ENCODE results near the gene C2CD3.
A peak's percentile ranks its signal among the peaks of the same experiment; 100 is the strongest.

C2CD3 gene
- 41.6 to 123 (median 61.4) reads per million in 9 experiments for total RNA-seq

GRCh38 chr11:74170694-74171629, at the start of gene C2CD3, which contains the start of gene PPME1:
C2CD3 (minus strand) TSS chr11:74171002; CDS start chr11:74170792, 210 bp downstream.
PPME1 (plus strand) TSS chr11:74171289; CDS start chr11:74171422, 133 bp downstream.
- H3K27ac Mint-ChIP-seq = no peak within 1 kb of the TSS
- H3K4me1 Mint-ChIP-seq (ENCODE audit: low read depth in 2 of 2) = peaks cover 2 to 9% of the 10 kb centered on the region in 2 donors
- H3K9me3 Mint-ChIP-seq = no peaks in the 10 kb centered on the region
- DNase-seq (peak; percentile 94 to 96 (median 96)), ATAC-seq (replicated peaks) (peak; percentile 95)
- H3K36me3 Mint-ChIP-seq (ENCODE audit: insufficient read depth) = peaks cover 15% of the 10 kb centered on the region
- H3K4me3 Mint-ChIP-seq = no peak within 1 kb of the TSS
- H3K27me3 Mint-ChIP-seq = no peaks in the 10 kb centered on the region

GRCh38 chr11:74220376-74220775, 49.6 kb upstream of the C2CD3 start:
- H3K27me3 Mint-ChIP-seq = no peaks in the 10 kb centered on the region
- H3K4me3 Mint-ChIP-seq = no peak overlapping the region
- no peak overlapping the region for H3K27ac Mint-ChIP-seq
- H3K9me3 Mint-ChIP-seq = no peaks in the 10 kb centered on the region
- H3K36me3 Mint-ChIP-seq (ENCODE audit: insufficient read depth) = no peaks in the 10 kb centered on the region
- ATAC-seq (replicated peaks) = no peak
- H3K4me1 Mint-ChIP-seq (ENCODE audit: low read depth in 2 of 2) = no peaks in the 10 kb centered on the region
- DNase-seq = no peak

- Mint-ChIP-seq H3K9me3 (peaks cover 0 to 3% of the 10 kb centered on the region in 2 donors), H3K27me3 (no peaks in the 10 kb centered on the region), H3K36me3 (ENCODE audit: insufficient read depth) (peaks cover 10% of the 10 kb centered on the region), H3K27ac (no peak overlapping the region), H3K4me3 (no peak overlapping the region), H3K4me1 (ENCODE audit: low read depth in 2 of 2) (no peaks in the 10 kb centered on the region)
- ATAC-seq (replicated peaks) = no peak
- DNase-seq = no peak
These were observed 41.7 kb upstream of the C2CD3 start for GRCh38 chr11:74212533-74212932.

GRCh38 chr11:74208507-74208906, 37.7 kb upstream of the C2CD3 start:
- Mint-ChIP-seq H3K4me3 (no peak overlapping the region), H3K9me3 (no peaks in the 10 kb centered on the region), H3K27me3 (no peaks in the 10 kb centered on the region), H3K36me3 (ENCODE audit: insufficient read depth) (peaks cover 16% of the 10 kb centered on the region), H3K4me1 (ENCODE audit: low read depth in 2 of 2) (no peaks in the 10 kb centered on the region), H3K27ac (no peak overlapping the region)
- ATAC-seq (replicated peaks) (no peak), DNase-seq (no peak)

- DNase-seq (no peak), ATAC-seq (replicated peaks) (no peak)
- Mint-ChIP-seq H3K36me3 (ENCODE audit: insufficient read depth) (peaks cover 16% of the 10 kb centered on the region), H3K9me3 (no peaks in the 10 kb centered on the region), H3K27ac (no peak overlapping the region), H3K4me3 (no peak overlapping the region), H3K27me3 (no peaks in the 10 kb centered on the region), H3K4me1 (ENCODE audit: low read depth in 2 of 2) (no peaks in the 10 kb centered on the region)
These were observed 35.9 kb upstream of the C2CD3 start for GRCh38 chr11:74206746-74207145.

GRCh38 chr11:74205181-74205580, 34.4 kb upstream of the C2CD3 start:
- peaks cover 12% of the 10 kb centered on the region for H3K36me3 Mint-ChIP-seq (ENCODE audit: insufficient read depth)
- ATAC-seq (replicated peaks) = no peak

GRCh38 chr11:74204701-74205100, 33.9 kb upstream of the C2CD3 start:
- peaks cover 10% of the 10 kb centered on the region for H3K36me3 Mint-ChIP-seq (ENCODE audit: insufficient read depth)
- H3K9me3 Mint-ChIP-seq = no peaks in the 10 kb centered on the region
- no peak for DNase-seq
- no peak overlapping the region for H3K4me3 Mint-ChIP-seq
- no peaks in the 10 kb centered on the region for H3K4me1 Mint-ChIP-seq (ENCODE audit: low read depth in 2 of 2)
- no peak for ATAC-seq (replicated peaks)
- no peaks in the 10 kb centered on the region for H3K27me3 Mint-ChIP-seq
- H3K27ac Mint-ChIP-seq = no peak overlapping the region

More at GRCh38 chr11:74205181-74205580, 34.4 kb upstream of the C2CD3 start:
- Mint-ChIP-seq H3K27me3 (no peaks in the 10 kb centered on the region), H3K4me1 (ENCODE audit: low read depth in 2 of 2) (no peaks in the 10 kb centered on the region), H3K4me3 (no peak overlapping the region), H3K27ac (no peak overlapping the region), H3K9me3 (no peaks in the 10 kb centered on the region)
- no peak for DNase-seq

- peaks cover 10% of the 10 kb centered on the region for H3K36me3 Mint-ChIP-seq (ENCODE audit: insufficient read depth)
- no peak for ATAC-seq (replicated peaks)
- DNase-seq = no peak
- no peak overlapping the region for H3K4me3 Mint-ChIP-seq
- no peak overlapping the region for H3K27ac Mint-ChIP-seq
- peaks cover 0 to under 1% of the 10 kb centered on the region in 2 donors for H3K9me3 Mint-ChIP-seq
- H3K4me1 Mint-ChIP-seq (ENCODE audit: low read depth in 2 of 2) = no peaks in the 10 kb centered on the region
- no peaks in the 10 kb centered on the region for H3K27me3 Mint-ChIP-seq
These were observed 33.2 kb upstream of the C2CD3 start for GRCh38 chr11:74203966-74204365.

- no peaks in the 10 kb centered on the region for H3K4me1 Mint-ChIP-seq (ENCODE audit: low read depth in 2 of 2)
- no peaks in the 10 kb centered on the region for H3K36me3 Mint-ChIP-seq (ENCODE audit: insufficient read depth)
- H3K27me3 Mint-ChIP-seq = no peaks in the 10 kb centered on the region
- peaks cover 0 to 2% of the 10 kb centered on the region in 2 donors for H3K9me3 Mint-ChIP-seq
- DNase-seq = no peak
- ATAC-seq (replicated peaks) = no peak
- no peak overlapping the region for H3K4me3 Mint-ChIP-seq
- no peak overlapping the region for H3K27ac Mint-ChIP-seq
These were observed 26.1 kb upstream of the C2CD3 start for GRCh38 chr11:74196781-74197486.

- H3K4me3 Mint-ChIP-seq = no peak overlapping the region
- ATAC-seq (replicated peaks) (no peak), DNase-seq (no peak)
- peaks cover 0 to 3% of the 10 kb centered on the region in 2 donors for H3K9me3 Mint-ChIP-seq
- H3K4me1 Mint-ChIP-seq (ENCODE audit: low read depth in 2 of 2) = peaks cover 0 to under 1% of the 10 kb centered on the region in 2 donors
- H3K27me3 Mint-ChIP-seq = no peaks in the 10 kb centered on the region
- no peak overlapping the region for H3K27ac Mint-ChIP-seq
- H3K36me3 Mint-ChIP-seq (ENCODE audit: insufficient read depth) = no peaks in the 10 kb centered on the region
These were observed 25.0 kb upstream of the C2CD3 start for GRCh38 chr11:74195828-74196227.

- H3K27ac Mint-ChIP-seq = no peak overlapping the region
- peaks cover 6% of the 10 kb centered on the region for H3K36me3 Mint-ChIP-seq (ENCODE audit: insufficient read depth)
- DNase-seq (no peak), ATAC-seq (replicated peaks) (no peak)
- peaks cover 0 to 4% of the 10 kb centered on the region in 2 donors for H3K9me3 Mint-ChIP-seq
- H3K4me3 Mint-ChIP-seq = no peak overlapping the region
- no peaks in the 10 kb centered on the region for H3K27me3 Mint-ChIP-seq
- H3K4me1 Mint-ChIP-seq (ENCODE audit: low read depth in 2 of 2) = peaks cover 6 to 9% of the 10 kb centered on the region in 2 donors
These were observed 14.9 kb upstream of the C2CD3 start for GRCh38 chr11:74185695-74186094.

GRCh38 chr11:74185285-74185684, 14.5 kb upstream of the C2CD3 start:
- ATAC-seq (replicated peaks) = no peak
- Mint-ChIP-seq H3K4me1 (ENCODE audit: low read depth in 2 of 2) (peaks cover 4 to 6% of the 10 kb centered on the region in 2 donors), H3K27me3 (no peaks in the 10 kb centered on the region), H3K27ac (no peak overlapping the region), H3K9me3 (peaks cover 0 to under 1% of the 10 kb centered on the region in 2 donors), H3K36me3 (ENCODE audit: insufficient read depth) (peaks cover 6% of the 10 kb centered on the region), H3K4me3 (no peak overlapping the region)
- no peak for DNase-seq

- Mint-ChIP-seq H3K4me1 (ENCODE audit: low read depth in 2 of 2) (peaks cover 9% of the 10 kb centered on the region in 2 donors), H3K4me3 (no peak overlapping the region), H3K9me3 (no peaks in the 10 kb centered on the region), H3K27me3 (no peaks in the 10 kb centered on the region), H3K27ac (no peak overlapping the region), H3K36me3 (ENCODE audit: insufficient read depth) (peaks cover 3% of the 10 kb centered on the region)
- ATAC-seq (replicated peaks) (no peak), DNase-seq (no peak)
These were observed 11.8 kb upstream of the C2CD3 start for GRCh38 chr11:74182635-74183034.

Data from effector memory CD8-positive, alpha-beta T cell (primary cell).